ENCODE data around the gene RSL1D1.
"Not testable (repeated sequence)": the region's sequence is repeated elsewhere in the genome, so short reads cannot be mapped to it uniquely, and the experiment has no call there.

RSL1D1 gene

DNA sequence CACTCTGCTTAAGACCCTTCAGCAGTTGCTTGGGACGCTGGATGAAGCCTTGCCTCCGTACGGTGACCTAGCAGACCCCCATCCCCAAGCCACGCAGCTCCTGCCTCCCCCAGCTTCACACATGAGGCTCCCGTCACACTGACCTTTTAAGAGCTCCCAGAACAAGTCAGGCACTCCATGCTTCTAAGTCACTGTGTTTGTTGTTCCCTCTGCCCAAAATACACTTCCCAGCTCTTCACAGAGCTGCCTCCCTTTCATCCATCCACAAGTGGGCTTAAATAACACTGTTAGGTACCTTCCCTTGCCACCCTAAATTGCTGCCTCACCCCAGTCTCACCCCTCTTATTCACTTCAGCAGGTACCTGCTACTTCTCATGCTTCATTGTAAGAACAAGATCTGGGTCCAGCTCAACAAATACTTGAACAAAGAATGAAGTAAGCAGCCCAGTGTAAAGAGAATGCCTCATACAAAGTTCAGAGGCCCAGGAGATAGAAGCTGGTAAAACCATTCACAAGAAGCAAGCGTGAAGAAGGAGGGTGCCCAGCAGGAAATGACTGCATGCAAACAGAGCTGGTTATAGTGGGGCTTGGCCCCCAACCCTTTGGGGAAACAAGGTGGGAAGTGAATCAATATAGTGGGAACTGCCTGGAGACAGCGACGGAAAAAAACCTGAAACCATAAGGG is 60.1 kb downstream of the RSL1D1 start:
- Histone ChIP-seq H3K4me3 (ENCODE audit: low read depth, low read length) (no peak overlapping the region), H3K27ac (ENCODE audit: low read depth, low read length) (no peak overlapping the region)

DNA sequence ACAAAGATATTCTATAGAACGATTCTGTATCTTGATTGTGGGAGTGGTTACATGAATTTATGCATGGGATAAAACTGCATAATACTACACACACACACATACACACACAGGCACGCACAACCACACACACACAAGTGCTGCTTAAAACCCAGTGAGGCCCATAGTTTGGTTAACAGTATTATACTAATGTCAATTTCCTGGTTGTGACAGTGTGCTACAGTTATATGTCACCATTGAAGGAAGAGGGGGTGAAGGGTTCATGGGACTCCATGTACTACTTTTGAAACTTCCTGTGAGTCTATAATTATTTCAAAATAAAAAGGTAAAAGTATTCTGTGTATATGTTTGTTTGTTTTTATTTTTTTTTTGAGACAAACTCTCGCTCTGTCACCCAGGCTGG is 62.4 kb downstream of the RSL1D1 start:
- H3K27ac ChIP-seq (ENCODE audit: low read depth, low read length), result no peak overlapping the region
- peaks cover 90% of the 10 kb centered on the region for H3K79me2 ChIP-seq (ENCODE audit: control insufficient read depth, insufficient read depth, low read length, unreplicated experiment)
- no peak overlapping the region for H2AFZ ChIP-seq (ENCODE audit: low read length, unreplicated experiment)
- H3K4me1 ChIP-seq (ENCODE audit: control insufficient read depth, insufficient read depth, low read length, unreplicated experiment), result peaks cover 16% of the 10 kb centered on the region
- H3K27me3 ChIP-seq (ENCODE audit: insufficient read depth, low read length), result no peaks in the 10 kb centered on the region
- no peak overlapping the region for H3K4me3 ChIP-seq (ENCODE audit: low read depth, low read length)
- H3K36me3 ChIP-seq (ENCODE audit: insufficient read depth, low read length), result no peaks in the 10 kb centered on the region

More for the DNA sequence above, 60.1 kb downstream of the RSL1D1 start:
- Histone ChIP-seq H3K27me3 (ENCODE audit: insufficient read depth, low read length) (no peaks in the 10 kb centered on the region), H3K36me3 (ENCODE audit: insufficient read depth, low read length) (no peaks in the 10 kb centered on the region; the same call in 1 of the 2 replicates), H3K79me2 (ENCODE audit: control insufficient read depth, insufficient read depth, low read length, unreplicated experiment) (peaks cover 96% of the 10 kb centered on the region), H3K4me1 (ENCODE audit: control insufficient read depth, insufficient read depth, low read length, unreplicated experiment) (peaks cover 29% of the 10 kb centered on the region), H2AFZ (ENCODE audit: low read length, unreplicated experiment) (no peak overlapping the region)

DNA sequence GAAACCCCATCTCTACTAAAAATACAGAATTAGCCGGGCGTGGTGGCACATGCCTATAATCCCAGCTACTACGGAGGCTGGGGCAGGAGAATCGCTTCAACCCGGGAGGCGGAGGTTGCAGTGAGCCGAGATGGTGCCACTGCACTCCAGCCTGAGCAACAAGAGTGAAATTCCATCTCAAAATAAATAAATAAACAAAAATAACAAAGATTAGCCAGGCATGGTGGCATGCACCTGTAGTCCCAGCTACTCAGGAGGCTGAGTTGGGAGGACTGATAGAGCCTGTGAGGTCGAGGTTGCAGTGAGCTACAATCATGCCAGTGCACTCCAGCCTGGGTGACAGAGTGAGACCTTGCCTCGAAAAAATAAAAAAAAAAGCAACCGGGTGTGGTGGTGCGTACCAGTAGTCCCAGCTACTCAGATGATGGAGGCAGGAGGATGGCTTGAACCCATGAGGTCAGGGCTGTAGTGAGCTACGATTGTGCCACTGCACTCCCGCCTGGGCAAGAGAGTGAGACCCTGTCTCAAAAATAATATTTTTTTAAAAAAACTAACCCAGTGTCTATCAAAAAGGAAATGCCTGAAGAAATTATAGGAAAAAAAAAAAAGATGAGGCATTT is 66.3 kb downstream of the RSL1D1 start:
- not testable (repeated sequence) for H3K36me3 ChIP-seq (ENCODE audit: insufficient read depth, low read length); H3K4me3 ChIP-seq (ENCODE audit: low read depth, low read length); H3K27ac ChIP-seq (ENCODE audit: low read depth, low read length); H2AFZ ChIP-seq (ENCODE audit: low read length, unreplicated experiment); H3K27me3 ChIP-seq (ENCODE audit: insufficient read depth, low read length)
- peaks cover 81% of the 10 kb centered on the region for H3K79me2 ChIP-seq (ENCODE audit: control insufficient read depth, insufficient read depth, low read length, unreplicated experiment)
- peaks cover 24% of the 10 kb centered on the region for H3K4me1 ChIP-seq (ENCODE audit: control insufficient read depth, insufficient read depth, low read length, unreplicated experiment)

DNA sequence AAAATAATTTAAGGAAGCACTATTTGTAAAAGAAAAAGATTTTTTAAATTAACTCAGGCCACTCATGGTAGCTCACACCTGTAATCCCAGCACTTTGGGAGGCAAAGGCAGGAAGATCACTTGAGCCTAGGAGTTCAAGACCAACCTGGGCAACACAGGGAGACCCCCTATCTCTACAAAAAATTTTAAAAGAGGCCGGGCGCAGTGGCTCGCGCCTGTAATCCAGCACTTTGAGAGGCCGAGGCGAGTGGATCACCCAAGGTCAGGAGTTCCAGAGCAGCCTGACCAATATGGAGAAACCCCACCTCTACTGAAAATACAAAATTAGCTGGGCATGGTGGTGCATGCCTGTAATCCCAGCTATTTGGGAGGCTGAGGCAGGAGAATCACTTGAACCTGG is 67.0 kb downstream of the RSL1D1 start:
- H2AFZ ChIP-seq (ENCODE audit: low read length, unreplicated experiment); H3K4me3 ChIP-seq (ENCODE audit: low read depth, low read length); H3K27me3 ChIP-seq (ENCODE audit: insufficient read depth, low read length): not testable (repeated sequence)
- Histone ChIP-seq H3K4me1 (ENCODE audit: control insufficient read depth, insufficient read depth, low read length, unreplicated experiment) (peaks cover 24% of the 10 kb centered on the region), H3K36me3 (ENCODE audit: insufficient read depth, low read length) (peaks cover 13% of the 10 kb centered on the region), H3K79me2 (ENCODE audit: control insufficient read depth, insufficient read depth, low read length, unreplicated experiment) (peaks cover 81% of the 10 kb centered on the region), H3K27ac (ENCODE audit: low read depth, low read length) (peak overlapping the region; percentile 97)

DNA sequence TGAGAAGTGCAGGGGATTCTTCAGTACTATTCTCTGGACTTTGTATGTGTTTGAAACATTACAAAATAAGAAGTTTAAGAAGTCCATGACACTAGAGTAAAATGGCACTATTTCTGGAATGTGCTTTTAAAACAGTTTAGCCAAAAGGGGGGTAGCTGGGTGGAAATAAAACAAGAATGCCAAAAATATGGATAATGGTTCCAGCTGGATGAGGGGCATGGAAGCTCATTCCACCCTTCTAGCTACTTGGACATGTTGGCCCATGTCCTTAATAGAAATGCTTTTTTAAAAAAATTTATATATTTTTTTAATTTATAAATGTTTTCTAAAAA is 67.3 kb downstream of the RSL1D1 start:
- H3K4me1 ChIP-seq (ENCODE audit: control insufficient read depth, insufficient read depth, low read length, unreplicated experiment), result peaks cover 24% of the 10 kb centered on the region
- H3K4me3 ChIP-seq (ENCODE audit: low read depth, low read length), result peak overlapping the region; percentile 70
- no peaks in the 10 kb centered on the region for H3K27me3 ChIP-seq (ENCODE audit: insufficient read depth, low read length)
- no peak overlapping the region for H2AFZ ChIP-seq (ENCODE audit: low read length, unreplicated experiment)
- H3K79me2 ChIP-seq (ENCODE audit: control insufficient read depth, insufficient read depth, low read length, unreplicated experiment), result peaks cover 83% of the 10 kb centered on the region
- peaks cover 15% of the 10 kb centered on the region for H3K36me3 ChIP-seq (ENCODE audit: insufficient read depth, low read length)
- H3K27ac ChIP-seq (ENCODE audit: low read depth, low read length), result peak overlapping the region; percentile 97
